ENCODE data around the gene GLRX3.

GLRX3 gene

DNA sequence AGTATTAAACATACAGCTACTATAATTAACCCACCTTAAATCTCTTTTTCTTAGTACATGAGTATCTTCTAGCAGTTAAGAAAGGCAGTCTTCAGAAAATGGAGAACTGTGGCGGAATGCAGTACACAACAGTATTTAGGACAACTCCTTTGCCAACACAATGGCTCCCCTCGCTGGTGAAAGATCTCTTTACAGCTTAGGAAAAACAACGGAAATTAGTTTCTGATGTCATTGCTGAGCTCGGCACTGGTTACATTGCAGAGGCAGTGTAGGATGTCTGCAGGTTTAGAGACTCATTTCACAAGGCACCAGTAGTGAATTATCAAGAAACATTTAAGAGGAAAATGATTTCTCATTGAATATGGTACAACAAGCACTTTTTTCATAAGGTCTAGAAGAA is 43.4 kb downstream of the GLRX3 start:
- H3K9me3 ChIP-seq (ENCODE audit: severe bottlenecking): no peaks in the 10 kb centered on the region
- peaks cover 35% of the 10 kb centered on the region for H3K36me3 ChIP-seq
- TF ChIP-seq, protein P1, sequence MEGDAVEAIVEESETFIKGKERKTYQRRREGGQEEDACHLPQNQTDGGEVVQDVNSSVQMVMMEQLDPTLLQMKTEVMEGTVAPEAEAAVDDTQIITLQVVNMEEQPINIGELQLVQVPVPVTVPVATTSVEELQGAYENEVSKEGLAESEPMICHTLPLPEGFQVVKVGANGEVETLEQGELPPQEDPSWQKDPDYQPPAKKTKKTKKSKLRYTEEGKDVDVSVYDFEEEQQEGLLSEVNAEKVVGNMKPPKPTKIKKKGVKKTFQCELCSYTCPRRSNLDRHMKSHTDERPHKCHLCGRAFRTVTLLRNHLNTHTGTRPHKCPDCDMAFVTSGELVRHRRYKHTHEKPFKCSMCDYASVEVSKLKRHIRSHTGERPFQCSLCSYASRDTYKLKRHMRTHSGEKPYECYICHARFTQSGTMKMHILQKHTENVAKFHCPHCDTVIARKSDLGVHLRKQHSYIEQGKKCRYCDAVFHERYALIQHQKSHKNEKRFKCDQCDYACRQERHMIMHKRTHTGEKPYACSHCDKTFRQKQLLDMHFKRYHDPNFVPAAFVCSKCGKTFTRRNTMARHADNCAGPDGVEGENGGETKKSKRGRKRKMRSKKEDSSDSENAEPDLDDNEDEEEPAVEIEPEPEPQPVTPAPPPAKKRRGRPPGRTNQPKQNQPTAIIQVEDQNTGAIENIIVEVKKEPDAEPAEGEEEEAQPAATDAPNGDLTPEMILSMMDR (IDR thresholded peaks at IDR 0.05; ENCODE audit: low read depth, low read length): peak; percentile 57
- H3K4me3 ChIP-seq (ENCODE audit: low read depth, low read length): no peak overlapping the region
- peak; percentile 50 for DNase-seq
- no peak overlapping the region for H3K27ac ChIP-seq
- no peaks in the 10 kb centered on the region for H3K27me3 ChIP-seq (ENCODE audit: insufficient read depth, low read depth, severe bottlenecking)

GRCh38 chr10:130180416-130180815 is 44.2 kb downstream of the GLRX3 start:
- no peak for DNase-seq
- H3K4me3 ChIP-seq (ENCODE audit: low read depth, low read length): no peak overlapping the region
- peaks cover 27% of the 10 kb centered on the region for H3K36me3 ChIP-seq
- no peak overlapping the region for H3K27ac ChIP-seq
- no peaks in the 10 kb centered on the region for H3K27me3 ChIP-seq (ENCODE audit: insufficient read depth, low read depth, severe bottlenecking)
- H3K9me3 ChIP-seq (ENCODE audit: severe bottlenecking): no peaks in the 10 kb centered on the region
- TF ChIP-seq, protein P1 (IDR thresholded peaks at IDR 0.05; ENCODE audit: low read depth, low read length): no peak

GRCh38 chr10:130181858-130182257 is 45.7 kb downstream of the GLRX3 start:
- H3K9me3 ChIP-seq (ENCODE audit: severe bottlenecking): no peaks in the 10 kb centered on the region
- no peak overlapping the region for H3K4me3 ChIP-seq (ENCODE audit: low read depth, low read length)
- no peak overlapping the region for H3K27ac ChIP-seq
- no peaks in the 10 kb centered on the region for H3K27me3 ChIP-seq (ENCODE audit: insufficient read depth, low read depth, severe bottlenecking)
- DNase-seq: no peak
- H3K36me3 ChIP-seq: peaks cover 24% of the 10 kb centered on the region
- TF ChIP-seq, protein P1 (IDR thresholded peaks at IDR 0.05; ENCODE audit: low read depth, low read length): no peak

- no peak overlapping the region for H3K27ac ChIP-seq
Observed at GRCh38 chr10:130185591-130185990, 49.4 kb downstream of the GLRX3 start.

GRCh38 chr10:130188195-130189175 is 52.3 kb downstream of the GLRX3 start:
- Histone ChIP-seq H3K36me3 (peaks cover 5% of the 10 kb centered on the region), H3K27me3 (ENCODE audit: insufficient read depth, low read depth, severe bottlenecking) (no peaks in the 10 kb centered on the region), H3K4me3 (ENCODE audit: low read depth, low read length) (no peak overlapping the region), H3K9me3 (ENCODE audit: severe bottlenecking) (no peaks in the 10 kb centered on the region), H3K27ac (no peak overlapping the region)
- no peak for DNase-seq
- TF ChIP-seq, protein P1 (IDR thresholded peaks at IDR 0.05; ENCODE audit: low read depth, low read length): no peak

More at GRCh38 chr10:130185591-130185990, 49.4 kb downstream of the GLRX3 start:
- H3K36me3 ChIP-seq: peaks cover 11% of the 10 kb centered on the region
- TF ChIP-seq, protein P1 (IDR thresholded peaks at IDR 0.05; ENCODE audit: low read depth, low read length): no peak
- peak; percentile 58 for DNase-seq
- H3K9me3 ChIP-seq (ENCODE audit: severe bottlenecking): no peaks in the 10 kb centered on the region
- no peak overlapping the region for H3K4me3 ChIP-seq (ENCODE audit: low read depth, low read length)
- H3K27me3 ChIP-seq (ENCODE audit: insufficient read depth, low read depth, severe bottlenecking): no peaks in the 10 kb centered on the region
